IPS-18c (cell line): ENCODE measurements around the gene PLCE1.

Experiments
- H3K4me3 ChIP-seq: 2 replicates; pipeline ENCODE4 v1.7.0; 2013; ENCODE audit warnings: low read depth, mild to moderate bottlenecking, low read length, moderate library complexity; ENCODE audit not compliant: insufficient read depth
- H3K9me3 ChIP-seq: one replicate; pipeline ENCODE4 v1.6.1; 2013; ENCODE audit warnings: mild to moderate bottlenecking, low read length, moderate library complexity; ENCODE audit not compliant: control insufficient read depth, insufficient read depth

Gene PLCE1

DNA sequence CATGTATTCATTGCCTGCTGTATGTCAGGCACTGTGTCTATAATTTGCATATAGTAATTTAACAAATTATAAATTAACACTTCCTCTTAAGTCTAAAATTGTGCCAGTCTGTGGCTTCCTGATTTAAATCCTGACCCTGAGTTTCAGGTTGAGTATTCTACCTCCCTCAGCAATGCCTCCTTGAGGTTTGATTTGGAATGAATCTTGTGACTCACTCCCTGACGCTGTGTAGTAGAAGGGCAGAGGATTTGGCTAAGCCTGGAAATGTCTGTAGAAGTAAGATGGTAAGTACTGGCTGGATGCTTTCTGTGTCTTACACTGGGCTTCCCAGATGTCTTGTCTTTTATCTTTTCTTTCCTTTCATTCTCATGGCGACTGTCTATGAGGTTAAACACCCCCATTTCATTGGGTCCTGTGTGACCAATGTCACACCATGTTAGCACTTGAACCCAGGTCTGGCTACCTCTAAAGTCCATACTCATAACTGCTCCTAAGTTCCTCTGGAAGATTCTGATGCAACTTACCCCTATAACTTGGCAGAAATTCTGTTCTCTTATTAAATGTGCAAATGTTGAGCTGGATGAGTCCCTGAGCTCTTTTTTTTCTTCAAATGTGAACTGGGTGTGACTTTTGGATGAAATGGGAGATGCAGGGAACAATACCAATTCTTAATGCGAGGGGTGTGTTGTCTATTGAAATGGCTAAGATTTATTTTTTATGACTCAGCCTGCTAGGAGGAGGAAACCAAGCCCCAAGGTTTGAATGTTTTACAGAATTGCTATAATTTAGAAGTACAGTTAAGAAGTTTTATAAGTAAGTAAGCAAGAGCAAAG, 48.5 kb downstream of the PLCE1 start:
- no peak overlapping the region for H3K4me3 ChIP-seq
- H3K9me3 ChIP-seq = no peaks in the 10 kb centered on the region

DNA sequence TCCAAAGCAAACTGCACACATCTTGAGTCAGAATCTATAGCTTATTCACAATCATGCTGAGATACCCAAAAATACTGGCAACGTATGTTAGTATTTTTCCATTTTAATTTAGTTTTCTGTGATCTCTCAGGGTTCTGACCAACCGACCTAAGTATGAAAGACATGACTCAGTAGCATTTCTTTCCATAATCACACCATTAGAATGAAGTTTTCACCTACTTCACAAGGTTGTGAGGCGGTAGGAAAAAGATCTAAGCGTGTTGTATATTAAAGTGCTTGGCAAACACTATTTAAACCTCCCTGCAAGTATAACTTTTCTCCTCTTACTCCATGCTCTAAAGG, 49.1 kb downstream of the PLCE1 start:
- no peak overlapping the region for H3K4me3 ChIP-seq

More for the DNA sequence above, 49.1 kb downstream of the PLCE1 start:
- H3K9me3 ChIP-seq = no peaks in the 10 kb centered on the region
